Measurements from ENCODE around the gene DNAH5. TPM values are rescaled to one million over a fixed set of nuclear protein-coding genes. Genes with fewer than 3 reads are reported as not detected.
A peak's percentile ranks its signal among the peaks of the same experiment; 100 is the strongest.

Gene DNAH5
- total and polyA plus RNA-seq, 2 of the 13 experiments (the other 11 are each of a cell fraction or from before 2014, with no cell fraction given), result 0.09 TPM

DNA sequence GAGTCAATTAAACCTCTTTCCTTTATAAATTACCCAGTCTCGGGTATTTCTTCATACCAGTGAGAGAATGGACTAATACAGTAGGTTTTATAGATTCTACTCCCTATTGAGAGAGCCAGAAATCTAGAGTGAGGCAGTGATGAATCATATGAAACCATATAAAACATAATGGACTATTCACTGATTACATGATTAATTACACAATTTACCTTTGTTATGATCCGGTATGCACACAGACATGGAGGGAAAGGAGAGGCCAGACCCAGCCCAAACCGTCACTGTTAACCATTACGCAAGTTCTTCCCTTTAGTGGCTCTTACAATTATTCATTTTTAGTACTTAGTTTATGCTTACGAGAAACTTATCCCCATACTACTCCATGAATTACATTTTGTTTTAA lies 205.0 kb downstream of the DNAH5 start:
- no peak for TF ChIP-seq ZNF776 (CRISPR knock-in tag; IDR thresholded peaks at IDR 0.05)
- TF ChIP-seq, protein P1, sequence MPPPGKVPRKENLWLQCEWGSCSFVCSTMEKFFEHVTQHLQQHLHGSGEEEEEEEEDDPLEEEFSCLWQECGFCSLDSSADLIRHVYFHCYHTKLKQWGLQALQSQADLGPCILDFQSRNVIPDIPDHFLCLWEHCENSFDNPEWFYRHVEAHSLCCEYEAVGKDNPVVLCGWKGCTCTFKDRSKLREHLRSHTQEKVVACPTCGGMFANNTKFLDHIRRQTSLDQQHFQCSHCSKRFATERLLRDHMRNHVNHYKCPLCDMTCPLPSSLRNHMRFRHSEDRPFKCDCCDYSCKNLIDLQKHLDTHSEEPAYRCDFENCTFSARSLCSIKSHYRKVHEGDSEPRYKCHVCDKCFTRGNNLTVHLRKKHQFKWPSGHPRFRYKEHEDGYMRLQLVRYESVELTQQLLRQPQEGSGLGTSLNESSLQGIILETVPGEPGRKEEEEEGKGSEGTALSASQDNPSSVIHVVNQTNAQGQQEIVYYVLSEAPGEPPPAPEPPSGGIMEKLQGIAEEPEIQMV (CRISPR knock-in tag; IDR thresholded peaks at IDR 0.05; ENCODE audit: low read depth), result no peak
- TF ChIP-seq ZNF256 (CRISPR knock-in tag; conservative IDR thresholded peaks at IDR 0.05), result no peak
- H4K20me1 ChIP-seq (ENCODE audit: insufficient read depth, low read length), result no peaks in the 10 kb centered on the region
- H3K4me1 ChIP-seq (ENCODE audit: insufficient read depth, low read length), result no peaks in the 10 kb centered on the region
- no TSS peak for BruUV-seq (replicated peaks)
- DNase-seq (ENCODE audit: low spot score) (no peak), FAIRE-seq (no peak), ATAC-seq (no peak)
- intact Hi-C loops (cut with micrococcal nuclease; ENCODE audit: unreplicated experiment), result no loop called here
- no peak overlapping the region for H3K4me3 ChIP-seq (replicated peaks in 1 of 3; ENCODE audit: insufficient read depth in 1 of 3, low read depth in 2 of 3, low read length in 3 of 3)
- in situ Hi-C loops (cut with HindIII; ENCODE audit: extremely low pct_ligation_motif_present, low pct_unique_long_range_greater_than_20kb), result no loop called here
- H3K36me3 ChIP-seq (replicated peaks in 1 of 2; ENCODE audit: control insufficient read depth in 1 of 2, insufficient read depth in 2 of 2, low read length in 2 of 2), result no peaks in the 10 kb centered on the region
- H3K9me3 ChIP-seq (ENCODE audit: low read length), result no peaks in the 10 kb centered on the region
- CTCF ChIA-PET (ENCODE audit: low intra/inter-chr PET ratio, low total read pairs), result no interaction called here
- POLR2A ChIA-PET, result no interaction called here
- H3K4me2 ChIP-seq (ENCODE audit: low read depth, low read length), result no peak overlapping the region
- H3K79me2 ChIP-seq (ENCODE audit: insufficient read depth, low read length), result no peaks in the 10 kb centered on the region
- no peak overlapping the region for H3K27ac ChIP-seq (ENCODE audit: extremely low read length, insufficient read depth, low read length)
- H3K9ac ChIP-seq (ENCODE audit: insufficient read depth, low read depth, low read length), result no peak overlapping the region
- H3K27me3 ChIP-seq (ENCODE audit: control insufficient read depth in 1 of 2, insufficient read depth in 2 of 2, low read length in 2 of 2), result no peaks in the 10 kb centered on the region; a peak in 1 of 5 replicates
- 11% methylated on average over 5 of the region's 5 CpGs for WGBS (ENCODE audit: low lambda C conversion rate)
- H2AFZ ChIP-seq (ENCODE audit: low read length), result no peak overlapping the region

DNA sequence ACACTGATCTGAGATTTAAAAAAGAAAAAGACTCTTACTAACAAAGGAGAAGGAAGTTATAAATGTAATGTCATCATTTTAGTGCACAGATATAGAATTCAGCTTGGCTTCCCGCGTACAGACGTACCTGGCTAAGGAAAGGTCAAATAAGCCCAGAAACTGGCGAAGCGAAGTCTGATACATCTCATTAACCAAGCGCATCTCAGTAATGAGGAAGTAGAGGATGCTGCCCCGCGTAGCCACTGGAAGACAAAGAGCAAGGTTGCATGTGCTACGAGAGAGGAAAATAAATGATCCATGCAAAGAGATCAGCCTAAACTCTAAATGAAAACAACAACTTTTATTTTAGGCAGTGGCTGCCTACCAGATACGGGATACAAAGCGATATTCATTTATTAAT lies 208.8 kb downstream of the DNAH5 start:
- H3K9ac ChIP-seq (ENCODE audit: insufficient read depth, low read depth, low read length), result no peak overlapping the region
- no peak for DNase-seq (ENCODE audit: low spot score)
- H2AFZ ChIP-seq (ENCODE audit: low read length), result no peak overlapping the region
- no peaks in the 10 kb centered on the region for H4K20me1 ChIP-seq (ENCODE audit: insufficient read depth, low read length)
- ATAC-seq, result no peak
- no peak for FAIRE-seq
- 39% methylated on average over 11 of the region's 11 CpGs for WGBS (ENCODE audit: low lambda C conversion rate)
- no peaks in the 10 kb centered on the region for H3K4me1 ChIP-seq (ENCODE audit: insufficient read depth, low read length)
- in situ Hi-C loops (cut with HindIII; ENCODE audit: extremely low pct_ligation_motif_present, low pct_unique_long_range_greater_than_20kb), result no loop called here
- ChIA-PET CTCF (ENCODE audit: low intra/inter-chr PET ratio, low total read pairs) (no interaction called here), POLR2A (no interaction called here)
- H3K9me3 ChIP-seq (ENCODE audit: low read length), result no peaks in the 10 kb centered on the region
- no peak overlapping the region for H3K4me3 ChIP-seq (replicated peaks in 1 of 3; ENCODE audit: insufficient read depth in 1 of 3, low read depth in 2 of 3, low read length in 3 of 3)
- no peaks in the 10 kb centered on the region for H3K79me2 ChIP-seq (ENCODE audit: insufficient read depth, low read length)
- H3K27me3 ChIP-seq (ENCODE audit: control insufficient read depth in 1 of 2, insufficient read depth in 2 of 2, low read length in 2 of 2), result no peaks in the 10 kb centered on the region; a peak in 1 of 5 replicates
- 0 out of 4 replicates have a peak, but pooled peaks of 1 of the 2 experiments have one; percentile 5 for TF ChIP-seq MAFK (conservative IDR thresholded peaks at IDR 0.05 in 1 of 2, IDR thresholded peaks at IDR 0.05 in 1 of 2; ENCODE audit: low read length in 2 of 2)
- no peak for TF ChIP-seq PHB2 (IDR thresholded peaks at IDR 0.05; ENCODE audit: partially characterized antibody)
- no TSS peak for BruUV-seq (replicated peaks)
- H3K36me3 ChIP-seq (replicated peaks in 1 of 2; ENCODE audit: control insufficient read depth in 1 of 2, insufficient read depth in 2 of 2, low read length in 2 of 2), result no peaks in the 10 kb centered on the region
- no peak overlapping the region for H3K4me2 ChIP-seq (ENCODE audit: low read depth, low read length)
- intact Hi-C loops (cut with micrococcal nuclease; ENCODE audit: unreplicated experiment), result no loop called here
- no peak overlapping the region for H3K27ac ChIP-seq (ENCODE audit: extremely low read length, insufficient read depth, low read length)
